HUES48 (cell line): ENCODE measurements around the gene ING5.

ENCODE experiments used
- H3K27ac ChIP-seq: one replicate; pipeline ENCODE4 v1.7.0; 2013; ENCODE audit warnings: low read depth, low read length, inconsistent platforms
- H3K27me3 ChIP-seq: 2 replicates; pipeline ENCODE4 v1.6.1; 2013; ENCODE audit warnings: mild to moderate bottlenecking, low read length; ENCODE audit not compliant: control insufficient read depth, insufficient read depth
- H3K36me3 ChIP-seq: 2 replicates; pipeline ENCODE4 v1.6.1; 2013; ENCODE audit warnings: low read length; ENCODE audit not compliant: control insufficient read depth, insufficient read depth
- H3K4me1 ChIP-seq: 2 replicates; pipeline ENCODE4 v1.6.1; 2013; ENCODE audit warnings: mild to moderate bottlenecking, low read length; ENCODE audit not compliant: control insufficient read depth, insufficient read depth
- H3K4me3 ChIP-seq: 2 replicates; pipeline ENCODE4 v1.5.1; 2013; ENCODE audit warnings: mild to moderate bottlenecking, low read depth, low read length
- H3K9ac ChIP-seq: 2 replicates; pipeline ENCODE4 v1.6.1; 2013; ENCODE audit warnings: mild to moderate bottlenecking, low read depth, low read length, moderate library complexity
- H3K9me3 ChIP-seq: 2 replicates; pipeline ENCODE4 v1.6.1; 2013; ENCODE audit warnings: low read length; ENCODE audit not compliant: control insufficient read depth, insufficient read depth

Gene ING5

GRCh38 chr2:241762933-241763369 is 61.1 kb downstream of the ING5 start:
- H3K36me3 ChIP-seq: 0 out of 2 replicates have a peak, but pooled peaks cover 5% of the 10 kb centered on the region
- H3K27me3 ChIP-seq: no peaks in the 10 kb centered on the region
- H3K9ac ChIP-seq: no peak overlapping the region
- no peaks in the 10 kb centered on the region; the same call in 1 of the 2 replicates for H3K4me1 ChIP-seq
- no peaks in the 10 kb centered on the region for H3K9me3 ChIP-seq
- H3K4me3 ChIP-seq: no peak overlapping the region
- H3K27ac ChIP-seq: no peak overlapping the region

GRCh38 chr2:241763551-241764274 is 61.9 kb downstream of the ING5 start:
- no peak overlapping the region for H3K9ac ChIP-seq
- H3K27ac ChIP-seq: no peak overlapping the region
- H3K36me3 ChIP-seq: 0 out of 2 replicates have a peak, but pooled peaks cover 5% of the 10 kb centered on the region
- no peaks in the 10 kb centered on the region; the same call in 1 of the 2 replicates for H3K4me1 ChIP-seq
- no peaks in the 10 kb centered on the region for H3K9me3 ChIP-seq
- no peak overlapping the region for H3K4me3 ChIP-seq
- no peaks in the 10 kb centered on the region for H3K27me3 ChIP-seq

- Histone ChIP-seq H3K27ac (no peak overlapping the region), H3K9ac (no peak overlapping the region), H3K36me3 (no peaks in the 10 kb centered on the region), H3K4me3 (no peak overlapping the region), H3K4me1 (no peaks in the 10 kb centered on the region; the same call in 1 of the 2 replicates), H3K9me3 (no peaks in the 10 kb centered on the region), H3K27me3 (no peaks in the 10 kb centered on the region)
These were observed 62.7 kb downstream of the ING5 start for GRCh38 chr2:241764275-241765241.

- Histone ChIP-seq H3K27me3 (no peaks in the 10 kb centered on the region), H3K27ac (no peak overlapping the region), H3K9ac (no peak overlapping the region), H3K4me3 (no peak overlapping the region), H3K9me3 (no peaks in the 10 kb centered on the region), H3K36me3 (no peaks in the 10 kb centered on the region), H3K4me1 (peaks cover 11% of the 10 kb centered on the region)
These were observed 65.8 kb downstream of the ING5 start for GRCh38 chr2:241767464-241768250.

- no peak overlapping the region for H3K27ac ChIP-seq
- peaks cover 11% of the 10 kb centered on the region for H3K4me1 ChIP-seq
- H3K9me3 ChIP-seq: no peaks in the 10 kb centered on the region
- H3K36me3 ChIP-seq: no peaks in the 10 kb centered on the region
- H3K9ac ChIP-seq: no peak overlapping the region
- H3K27me3 ChIP-seq: no peaks in the 10 kb centered on the region
- H3K4me3 ChIP-seq: no peak overlapping the region
These were observed 66.4 kb downstream of the ING5 start for GRCh38 chr2:241768251-241768711.

- H3K9me3 ChIP-seq: no peaks in the 10 kb centered on the region
- no peak overlapping the region for H3K4me3 ChIP-seq
- peaks cover 11% of the 10 kb centered on the region for H3K4me1 ChIP-seq
- H3K27ac ChIP-seq: no peak overlapping the region
- H3K27me3 ChIP-seq: no peaks in the 10 kb centered on the region
- H3K36me3 ChIP-seq: no peaks in the 10 kb centered on the region
- no peak overlapping the region for H3K9ac ChIP-seq
These were observed 67.0 kb downstream of the ING5 start for GRCh38 chr2:241768850-241769249.

- peaks cover 11% of the 10 kb centered on the region for H3K4me1 ChIP-seq
- no peaks in the 10 kb centered on the region for H3K27me3 ChIP-seq
- no peak overlapping the region for H3K4me3 ChIP-seq
- H3K9ac ChIP-seq: no peak overlapping the region
- H3K27ac ChIP-seq: no peak overlapping the region
- H3K9me3 ChIP-seq: no peaks in the 10 kb centered on the region
- H3K36me3 ChIP-seq: no peaks in the 10 kb centered on the region
These were observed 68.0 kb downstream of the ING5 start for GRCh38 chr2:241769819-241770184.

- no peaks in the 10 kb centered on the region for H3K9me3 ChIP-seq
- H3K9ac ChIP-seq: no peak overlapping the region
- no peaks in the 10 kb centered on the region for H3K27me3 ChIP-seq
- no peak overlapping the region for H3K4me3 ChIP-seq
- H3K36me3 ChIP-seq: no peaks in the 10 kb centered on the region
- peaks cover 11% of the 10 kb centered on the region for H3K4me1 ChIP-seq
- H3K27ac ChIP-seq: peak overlapping the region; percentile 61
These were observed 68.5 kb downstream of the ING5 start for GRCh38 chr2:241770185-241770935.

- 0 out of 2 replicates have a peak overlapping the region, but pooled peaks have one; percentile 8 for H3K9ac ChIP-seq
- H3K36me3 ChIP-seq: no peaks in the 10 kb centered on the region
- no peak overlapping the region for H3K4me3 ChIP-seq
- no peaks in the 10 kb centered on the region for H3K27me3 ChIP-seq
- H3K27ac ChIP-seq: peak overlapping the region; percentile 61
- H3K4me1 ChIP-seq: peaks cover 11% of the 10 kb centered on the region
- H3K9me3 ChIP-seq: no peaks in the 10 kb centered on the region
These were observed 69.1 kb downstream of the ING5 start for GRCh38 chr2:241770936-241771285.
